HK-2 (cell line): ENCODE measurements around the gene MXI1.
"Not testable (repeated sequence)": the region's sequence is repeated elsewhere in the genome, so short reads cannot be mapped to it uniquely, and the experiment has no call there.

Experiments
- DNase-seq: peaks from one replicate; pipeline ENCODE4 v3.0.0-alpha.2; 2018; ENCODE audit not compliant: unreplicated experiment

MXI1 gene

GRCh38 chr10:110317866-110318850, 110.8 kb downstream of the MXI1 start:
- DNase-seq = no peak

- no peak for DNase-seq
Observed at GRCh38 chr10:110321869-110322620, 114.6 kb downstream of the MXI1 start.

GRCh38 chr10:110323503-110323902, 116.1 kb downstream of the MXI1 start:
- DNase-seq = peak; percentile 78

GRCh38 chr10:110324201-110324804, 116.9 kb downstream of the MXI1 start:
- DNase-seq = no peak

- no peak for DNase-seq
Observed at GRCh38 chr10:110324805-110325280, 117.4 kb downstream of the MXI1 start.

GRCh38 chr10:110326351-110327032, 119.1 kb downstream of the MXI1 start:
- no peak for DNase-seq

- DNase-seq = no peak
Observed at GRCh38 chr10:110327262-110327914, 120.0 kb downstream of the MXI1 start.

- no peak for DNase-seq
Observed at GRCh38 chr10:110330675-110331074, 123.3 kb downstream of the MXI1 start.

GRCh38 chr10:110331226-110331795, 123.9 kb downstream of the MXI1 start:
- DNase-seq = not testable (repeated sequence)

- DNase-seq = no peak
Observed at GRCh38 chr10:110334061-110334656, 126.8 kb downstream of the MXI1 start.

- DNase-seq = no peak
Observed at GRCh38 chr10:110335314-110336064, 128.1 kb downstream of the MXI1 start.

- DNase-seq = no peak
Observed at GRCh38 chr10:110336111-110336721, 128.8 kb downstream of the MXI1 start.
